ENCODE measurements around the gene TBC1D16.

The TBC1D16 gene

GRCh38 chr17:79949656-79950209 is 85.9 kb downstream of the TBC1D16 start:
- Histone ChIP-seq H3K9ac (ENCODE audit: low read depth, low read length, poor library complexity, severe bottlenecking) (no peak overlapping the region), H3K36me3 (ENCODE audit: insufficient read depth, low read length) (no peaks in the 10 kb centered on the region), H3K9me3 (ENCODE audit: insufficient read depth, low read depth, low read length) (no peaks in the 10 kb centered on the region), H3K4me3 (ENCODE audit: low read length, poor library complexity, severe bottlenecking) (no peak overlapping the region), H3K4me1 (ENCODE audit: insufficient read depth, low read length, poor library complexity, severe bottlenecking) (no peaks in the 10 kb centered on the region), H3K4me2 (ENCODE audit: low read depth, low read length, poor library complexity, severe bottlenecking) (no peak overlapping the region), H2AFZ (ENCODE audit: low read length) (no peak overlapping the region), H3K9me2 (replicated peaks; ENCODE audit: low read depth, low read length) (no peaks in the 10 kb centered on the region), H3K79me2 (ENCODE audit: insufficient read depth, low read length) (no peaks in the 10 kb centered on the region), H3F3A (ENCODE audit: low read depth) (no peaks in the 10 kb centered on the region), H3K27me3 (ENCODE audit: insufficient read depth, low read length, poor library complexity, severe bottlenecking) (no peaks in the 10 kb centered on the region), H4K20me1 (ENCODE audit: insufficient read depth, low read length, poor library complexity, severe bottlenecking) (no peaks in the 10 kb centered on the region)
- TF ChIP-seq CTCF (conservative IDR thresholded peaks at IDR 0.05; ENCODE audit: low read length) (no peak), EZH2phosphoT487 (IDR thresholded peaks at IDR 0.05; ENCODE audit: borderline replicate concordance) (no peak)

- Histone ChIP-seq H3K9me3 (ENCODE audit: insufficient read depth, low read depth, low read length) (no peaks in the 10 kb centered on the region), H3F3A (ENCODE audit: low read depth) (no peaks in the 10 kb centered on the region), H3K9me2 (replicated peaks; ENCODE audit: low read depth, low read length) (no peaks in the 10 kb centered on the region), H2AFZ (ENCODE audit: low read length) (no peak overlapping the region), H3K27me3 (ENCODE audit: insufficient read depth, low read length, poor library complexity, severe bottlenecking) (no peaks in the 10 kb centered on the region), H3K9ac (ENCODE audit: low read depth, low read length, poor library complexity, severe bottlenecking) (no peak overlapping the region), H3K79me2 (ENCODE audit: insufficient read depth, low read length) (no peaks in the 10 kb centered on the region), H4K20me1 (ENCODE audit: insufficient read depth, low read length, poor library complexity, severe bottlenecking) (no peaks in the 10 kb centered on the region), H3K4me2 (ENCODE audit: low read depth, low read length, poor library complexity, severe bottlenecking) (no peak overlapping the region), H3K36me3 (ENCODE audit: insufficient read depth, low read length) (no peaks in the 10 kb centered on the region), H3K4me3 (ENCODE audit: low read length, poor library complexity, severe bottlenecking) (no peak overlapping the region), H3K4me1 (ENCODE audit: insufficient read depth, low read length, poor library complexity, severe bottlenecking) (no peaks in the 10 kb centered on the region)
- TF ChIP-seq EZH2phosphoT487 (IDR thresholded peaks at IDR 0.05; ENCODE audit: borderline replicate concordance): no peak
Observed at GRCh38 chr17:79948945-79949655, 86.6 kb downstream of the TBC1D16 start.

GRCh38 chr17:79948406-79948944 is 87.2 kb downstream of the TBC1D16 start:
- Histone ChIP-seq H3K79me2 (ENCODE audit: insufficient read depth, low read length) (no peaks in the 10 kb centered on the region), H3K36me3 (ENCODE audit: insufficient read depth, low read length) (no peaks in the 10 kb centered on the region), H3K4me3 (ENCODE audit: low read length, poor library complexity, severe bottlenecking) (no peak overlapping the region), H3K9me2 (replicated peaks; ENCODE audit: low read depth, low read length) (no peaks in the 10 kb centered on the region), H4K20me1 (ENCODE audit: insufficient read depth, low read length, poor library complexity, severe bottlenecking) (no peaks in the 10 kb centered on the region), H3K4me1 (ENCODE audit: insufficient read depth, low read length, poor library complexity, severe bottlenecking) (no peaks in the 10 kb centered on the region), H3K27me3 (ENCODE audit: insufficient read depth, low read length, poor library complexity, severe bottlenecking) (no peaks in the 10 kb centered on the region), H2AFZ (ENCODE audit: low read length) (no peak overlapping the region), H3K9ac (ENCODE audit: low read depth, low read length, poor library complexity, severe bottlenecking) (no peak overlapping the region), H3F3A (ENCODE audit: low read depth) (no peaks in the 10 kb centered on the region), H3K9me3 (ENCODE audit: insufficient read depth, low read depth, low read length) (no peaks in the 10 kb centered on the region), H3K4me2 (ENCODE audit: low read depth, low read length, poor library complexity, severe bottlenecking) (no peak overlapping the region)
- no peak for TF ChIP-seq EZH2phosphoT487 (IDR thresholded peaks at IDR 0.05; ENCODE audit: borderline replicate concordance)
- TF ChIP-seq CTCF (conservative IDR thresholded peaks at IDR 0.05; ENCODE audit: low read length): no peak

All from Loucy (cell line).